ENCODE results near the gene SNX2. TPM values are rescaled to one million over a fixed set of nuclear protein-coding genes. Genes with fewer than 3 reads are reported as not detected.
A peak's percentile ranks its signal among the peaks of the same experiment; 100 is the strongest.

Gene SNX2
- total and polyA plus RNA-seq, 9 of the 15 experiments (the other 6 are each of a cell fraction or from before 2014, with no cell fraction given), result 35.2 to 86.0 (median 58.1) TPM

DNA sequence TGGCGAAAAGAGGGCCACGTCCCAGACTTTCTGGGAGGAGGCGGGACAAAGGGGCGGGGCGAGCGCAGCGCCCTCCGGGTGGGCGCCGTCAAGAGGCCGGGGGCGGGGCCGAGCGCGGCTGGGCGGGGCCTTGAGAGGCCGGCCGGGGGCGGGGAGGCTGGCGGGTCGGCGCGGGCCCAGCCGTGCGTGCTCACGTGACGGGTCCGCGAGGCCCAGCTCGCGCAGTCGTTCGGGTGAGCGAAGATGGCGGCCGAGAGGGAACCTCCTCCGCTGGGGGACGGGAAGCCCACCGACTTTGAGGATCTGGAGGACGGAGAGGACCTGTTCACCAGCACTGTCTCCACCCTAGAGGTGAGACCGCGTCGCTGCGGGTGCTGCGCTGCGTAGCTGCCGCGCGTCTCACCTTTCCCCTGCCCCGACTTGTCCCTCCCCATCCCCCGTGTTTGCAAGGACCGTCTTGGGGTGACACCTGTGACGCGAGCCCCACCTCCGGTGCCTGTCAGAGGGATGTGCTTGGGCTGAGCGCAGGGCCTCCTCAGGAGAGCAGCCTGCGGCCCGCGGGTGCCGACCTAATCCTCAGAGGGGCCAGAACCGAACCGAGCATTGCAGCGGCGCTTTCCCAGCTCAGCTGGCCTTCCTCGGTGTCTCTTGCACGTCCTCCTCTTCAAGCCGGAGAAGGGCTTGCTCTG lies at the start of gene SNX2 (continued):
- TF ChIP-seq XRCC5 (IDR thresholded peaks at IDR 0.05; ENCODE audit: low read depth, low read length) (no peak), CXXC5 (CRISPR knock-in tag; IDR thresholded peaks at IDR 0.05) (peak; percentile 93), ZNF133 (CRISPR knock-in tag; IDR thresholded peaks at IDR 0.05) (no peak), CBFB (CRISPR knock-in tag; IDR thresholded peaks at IDR 0.05) (no peak), ZNF316 (IDR thresholded peaks at IDR 0.05) (no peak), TAF9B (IDR thresholded peaks at IDR 0.05; ENCODE audit: partially characterized antibody) (peak; percentile 75), TEAD1 (CRISPR knock-in tag; IDR thresholded peaks at IDR 0.05) (0 out of 4 replicates have a peak, but pooled peaks of 1 of the 2 experiments have one; percentile 40), U2AF1 (optimal IDR thresholded peaks at IDR 0.05; ENCODE audit: low read depth, low read length) (no peak), XRCC3 (IDR thresholded peaks at IDR 0.05) (no peak), ZNF445 (CRISPR knock-in tag; IDR thresholded peaks at IDR 0.05; ENCODE audit: low read depth) (no peak), ZFP30 (CRISPR knock-in tag; IDR thresholded peaks at IDR 0.05; ENCODE audit: borderline replicate concordance) (no peak), HEY1 (CRISPR knock-in tag; IDR thresholded peaks at IDR 0.05; ENCODE audit: borderline replicate concordance) (no peak), CAMTA2 (CRISPR knock-in tag; conservative IDR thresholded peaks at IDR 0.05) (no peak), CHD1 (IDR thresholded peaks at IDR 0.05; ENCODE audit: low read length) (peak; percentile 26), ARNT (IDR thresholded peaks at IDR 0.05) (no peak), ZNF124 (CRISPR knock-in tag; IDR thresholded peaks at IDR 0.05) (no peak), BRF1 (IDR thresholded peaks at IDR 0.05; ENCODE audit: borderline replicate concordance, extremely low read depth, insufficient read length) (no peak), ESRRA (IDR thresholded peaks at IDR 0.05; ENCODE audit: borderline replicate concordance, low read depth) (no peak), KAT2B (IDR thresholded peaks at IDR 0.05; ENCODE audit: low read depth, low read length) (no peak), RBM22 (IDR thresholded peaks at IDR 0.05; ENCODE audit: low read depth, low read length, poor library complexity, severe bottlenecking) (no peak), ZNF707 (CRISPR knock-in tag; conservative IDR thresholded peaks at IDR 0.05) (no peak), NFATC3 (IDR thresholded peaks at IDR 0.05) (no peak), GTF2F1 (IDR thresholded peaks at IDR 0.05; ENCODE audit: low read depth, low read length) (0 out of 2 replicates have a peak, but pooled peaks have one; percentile 50), NFIX (CRISPR knock-in tag; IDR thresholded peaks at IDR 0.05; ENCODE audit: low read depth) (no peak)
- TF ChIP-seq, protein P1, sequence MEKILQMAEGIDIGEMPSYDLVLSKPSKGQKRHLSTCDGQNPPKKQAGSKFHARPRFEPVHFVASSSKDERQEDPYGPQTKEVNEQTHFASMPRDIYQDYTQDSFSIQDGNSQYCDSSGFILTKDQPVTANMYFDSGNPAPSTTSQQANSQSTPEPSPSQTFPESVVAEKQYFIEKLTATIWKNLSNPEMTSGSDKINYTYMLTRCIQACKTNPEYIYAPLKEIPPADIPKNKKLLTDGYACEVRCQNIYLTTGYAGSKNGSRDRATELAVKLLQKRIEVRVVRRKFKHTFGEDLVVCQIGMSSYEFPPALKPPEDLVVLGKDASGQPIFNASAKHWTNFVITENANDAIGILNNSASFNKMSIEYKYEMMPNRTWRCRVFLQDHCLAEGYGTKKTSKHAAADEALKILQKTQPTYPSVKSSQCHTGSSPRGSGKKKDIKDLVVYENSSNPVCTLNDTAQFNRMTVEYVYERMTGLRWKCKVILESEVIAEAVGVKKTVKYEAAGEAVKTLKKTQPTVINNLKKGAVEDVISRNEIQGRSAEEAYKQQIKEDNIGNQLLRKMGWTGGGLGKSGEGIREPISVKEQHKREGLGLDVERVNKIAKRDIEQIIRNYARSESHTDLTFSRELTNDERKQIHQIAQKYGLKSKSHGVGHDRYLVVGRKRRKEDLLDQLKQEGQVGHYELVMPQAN (IDR thresholded peaks at IDR 0.05; ENCODE audit: borderline replicate concordance), result peak; percentile 60
- TF ChIP-seq, protein P2, sequence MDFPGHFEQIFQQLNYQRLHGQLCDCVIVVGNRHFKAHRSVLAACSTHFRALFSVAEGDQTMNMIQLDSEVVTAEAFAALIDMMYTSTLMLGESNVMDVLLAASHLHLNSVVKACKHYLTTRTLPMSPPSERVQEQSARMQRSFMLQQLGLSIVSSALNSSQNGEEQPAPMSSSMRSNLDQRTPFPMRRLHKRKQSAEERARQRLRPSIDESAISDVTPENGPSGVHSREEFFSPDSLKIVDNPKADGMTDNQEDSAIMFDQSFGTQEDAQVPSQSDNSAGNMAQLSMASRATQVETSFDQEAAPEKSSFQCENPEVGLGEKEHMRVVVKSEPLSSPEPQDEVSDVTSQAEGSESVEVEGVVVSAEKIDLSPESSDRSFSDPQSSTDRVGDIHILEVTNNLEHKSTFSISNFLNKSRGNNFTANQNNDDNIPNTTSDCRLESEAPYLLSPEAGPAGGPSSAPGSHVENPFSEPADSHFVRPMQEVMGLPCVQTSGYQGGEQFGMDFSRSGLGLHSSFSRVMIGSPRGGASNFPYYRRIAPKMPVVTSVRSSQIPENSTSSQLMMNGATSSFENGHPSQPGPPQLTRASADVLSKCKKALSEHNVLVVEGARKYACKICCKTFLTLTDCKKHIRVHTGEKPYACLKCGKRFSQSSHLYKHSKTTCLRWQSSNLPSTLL (IDR thresholded peaks at IDR 0.05), result no peak
- TF ChIP-seq, protein P3, sequence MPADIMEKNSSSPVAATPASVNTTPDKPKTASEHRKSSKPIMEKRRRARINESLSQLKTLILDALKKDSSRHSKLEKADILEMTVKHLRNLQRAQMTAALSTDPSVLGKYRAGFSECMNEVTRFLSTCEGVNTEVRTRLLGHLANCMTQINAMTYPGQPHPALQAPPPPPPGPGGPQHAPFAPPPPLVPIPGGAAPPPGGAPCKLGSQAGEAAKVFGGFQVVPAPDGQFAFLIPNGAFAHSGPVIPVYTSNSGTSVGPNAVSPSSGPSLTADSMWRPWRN (IDR thresholded peaks at IDR 0.05; ENCODE audit: low read depth), result no peak

All from K562 (cell line).